Activated CD8-positive, alpha-beta T cell treated with anti-CD3 and anti-CD28 coated beads for 36 hours (primary cell): ENCODE measurements around the gene PTEN. TPM values are rescaled to one million over a fixed set of nuclear protein-coding genes. Genes with fewer than 3 reads are reported as not detected.

Source experiments
- ATAC-seq: fragments of 200-7000 bp; cut with Tn5 transposase; one replicate; pipeline ENCODE4 v1.10.0; 2021; ENCODE audit warnings: mild to moderate bottlenecking, moderate library complexity
- CTCF ChIA-PET: fragments of 350-600 bp; sonication (Branson Sonifier 250); formaldehyde crosslinking; loops from one replicate; lab custom pipeline; 2021; ENCODE audit warnings: antibody characterized with exemption; lab: Charles Lee
- POLR2A ChIA-PET: fragments of 350-600 bp; sonication (Branson Sonifier 250); formaldehyde crosslinking; loops from one replicate; lab custom pipeline; 2021; ENCODE audit warnings: antibody characterized with exemption; lab: Charles Lee
- DNase-seq: peaks from one replicate; pipeline ENCODE4 v3.0.0-alpha.2; 2020
- H3K27ac Mint-ChIP-seq: one replicate; pipeline ENCODE4 v1.8.0; 2021; ENCODE audit warnings: mild to moderate bottlenecking, mixed read lengths
- H3K27me3 Mint-ChIP-seq: one replicate; pipeline ENCODE4 v1.8.0; 2021; ENCODE audit warnings: mixed read lengths
- H3K36me3 Mint-ChIP-seq: one replicate; pipeline ENCODE4 v1.8.0; 2021; ENCODE audit warnings: low read depth, mixed read lengths
- H3K4me1 Mint-ChIP-seq: one replicate; pipeline ENCODE4 v1.8.0; 2021; ENCODE audit warnings: low read depth, mixed read lengths
- H3K4me3 Mint-ChIP-seq: one replicate; pipeline ENCODE4 v1.8.0; 2021; ENCODE audit warnings: mild to moderate bottlenecking, moderate library complexity, mixed read lengths
- H3K9me3 Mint-ChIP-seq: one replicate; pipeline ENCODE4 v1.8.0; 2021; ENCODE audit warnings: mixed read lengths
- CTCF ChIP-seq: fragments of 200-600 bp; IDR thresholded peaks from one replicate; pipeline ENCODE4 v1.8.0; 2022; ENCODE audit warnings: antibody characterized with exemption, mild to moderate bottlenecking
- intact Hi-C: fragments of 100-400 bp; cut with micrococcal nuclease; formaldehyde crosslinking; loops from one replicate; pipeline ENCODE4 v1.10.0; 2022
- total RNA-seq, 2 experiments: library from RNA; stranded (reverse); gene quantifications; one replicate each; pipeline ENCODE4 v1.2.3, GENCODE V29; 2021

The PTEN gene
- total RNA-seq, 2 experiments from 2014 or later = 48.9 to 51.8 TPM

- POLR2A ChIA-PET = no interaction called here
- no peaks in the 10 kb centered on the region for H3K27me3 Mint-ChIP-seq
- H3K4me1 Mint-ChIP-seq = no peaks in the 10 kb centered on the region
- no peaks in the 10 kb centered on the region for H3K36me3 Mint-ChIP-seq
- no peak for TF ChIP-seq CTCF
- ATAC-seq = no peak
- no peak for DNase-seq
- intact Hi-C loops = no loop called here
- CTCF ChIA-PET = no interaction called here
- H3K27ac Mint-ChIP-seq = no peak overlapping the region
- no peak overlapping the region for H3K4me3 Mint-ChIP-seq
- H3K9me3 Mint-ChIP-seq = no peaks in the 10 kb centered on the region
These were observed 142.8 kb downstream of the PTEN start for GRCh38 chr10:88006261-88006660.

GRCh38 chr10:88008866-88009470 is 145.5 kb downstream of the PTEN start:
- Mint-ChIP-seq H3K4me1 (no peaks in the 10 kb centered on the region), H3K9me3 (no peaks in the 10 kb centered on the region), H3K36me3 (no peaks in the 10 kb centered on the region), H3K27me3 (no peaks in the 10 kb centered on the region), H3K27ac (no peak overlapping the region), H3K4me3 (no peak overlapping the region)
- DNase-seq (no peak), ATAC-seq (no peak)
- POLR2A ChIA-PET = no interaction called here
- intact Hi-C loops = no loop called here
- TF ChIP-seq CTCF = no peak
- CTCF ChIA-PET = no interaction called here

GRCh38 chr10:88012641-88013040 is 149.2 kb downstream of the PTEN start:
- ATAC-seq (no peak), DNase-seq (no peak)
- no peaks in the 10 kb centered on the region for H3K4me1 Mint-ChIP-seq
- H3K4me3 Mint-ChIP-seq = no peak overlapping the region
- no peaks in the 10 kb centered on the region for H3K9me3 Mint-ChIP-seq
- H3K27ac Mint-ChIP-seq = no peak overlapping the region
- POLR2A ChIA-PET = interaction anchor here (1.6 kb wide), 1 partner anchor 10 kb away, joined by 5 read pairs; no protein-coding TSS in a partner anchor
- no peaks in the 10 kb centered on the region for H3K27me3 Mint-ChIP-seq
- intact Hi-C loops = no loop called here
- TF ChIP-seq CTCF = no peak
- CTCF ChIA-PET = no interaction called here
- H3K36me3 Mint-ChIP-seq = no peaks in the 10 kb centered on the region

GRCh38 chr10:88017781-88018180 is 154.4 kb downstream of the PTEN start:
- no peaks in the 10 kb centered on the region for H3K27me3 Mint-ChIP-seq
- H3K4me1 Mint-ChIP-seq = peaks cover under 1% of the 10 kb centered on the region
- no peaks in the 10 kb centered on the region for H3K9me3 Mint-ChIP-seq
- ATAC-seq (no peak), DNase-seq (no peak)
- ChIA-PET POLR2A (no interaction called here), CTCF (no interaction called here)
- no peak for TF ChIP-seq CTCF
- intact Hi-C loops = no loop called here
- no peak overlapping the region for H3K4me3 Mint-ChIP-seq
- no peaks in the 10 kb centered on the region for H3K36me3 Mint-ChIP-seq
- H3K27ac Mint-ChIP-seq = no peak overlapping the region

GRCh38 chr10:88019753-88020152 is 156.3 kb downstream of the PTEN start:
- POLR2A ChIA-PET = interaction anchor here (1.3 kb wide), 1 partner anchor 24 kb away, joined by 3 read pairs; no protein-coding TSS in a partner anchor

More at GRCh38 chr10:88019753-88020152, 156.3 kb downstream of the PTEN start:
- Mint-ChIP-seq H3K9me3 (peaks cover 3% of the 10 kb centered on the region), H3K4me3 (no peak overlapping the region), H3K36me3 (no peaks in the 10 kb centered on the region), H3K27me3 (no peaks in the 10 kb centered on the region), H3K27ac (no peak overlapping the region), H3K4me1 (peaks cover 4% of the 10 kb centered on the region)
- CTCF ChIA-PET = no interaction called here
- no peak for DNase-seq
- no peak for TF ChIP-seq CTCF
- intact Hi-C loops = no loop called here
- no peak for ATAC-seq

Other genes with a start within 250 kb of the PTEN start
- under 1 TPM; 0.14 to 0.20 TPM for gene PAPSS2, start 203.7 kb upstream of the PTEN start, total RNA-seq
- 10 to 100 TPM; 43.8 to 49.3 TPM for gene ATAD1, start 45.4 kb upstream of the PTEN start, total RNA-seq
- gene KLLN, start 92 bp upstream of the PTEN start, total RNA-seq = under 1 TPM; 0.43 to 0.61 TPM